Measurements from ENCODE around the gene NAV2.

The NAV2 gene

GRCh38 chr11:20154381-20154780 is 441.7 kb downstream of the NAV2 start:
- no peak for DNase-seq

- DNase-seq: no peak
Measured at GRCh38 chr11:20155683-20156279, 443.1 kb downstream of the NAV2 start.

- peak; percentile 48 for DNase-seq
Measured at GRCh38 chr11:20156280-20156875, 443.7 kb downstream of the NAV2 start.

- peak; percentile 31 for DNase-seq
Measured at GRCh38 chr11:20156876-20157613, 444.4 kb downstream of the NAV2 start.

- DNase-seq: no peak
Measured at GRCh38 chr11:20157728-20158127, 445.1 kb downstream of the NAV2 start.

- no peak for DNase-seq
Measured at GRCh38 chr11:20158597-20159257, 446.1 kb downstream of the NAV2 start.

GRCh38 chr11:20159466-20160381 is 447.1 kb downstream of the NAV2 start:
- no peak for DNase-seq

GRCh38 chr11:20160425-20161229 is 448.0 kb downstream of the NAV2 start, which contains the start of gene DBX1:
Gene DBX1 (minus strand): TSS chr11:20160475. CDS start chr11:20160324, 151 bp downstream.
- DNase-seq: no peak

GRCh38 chr11:20161230-20161918 is 448.7 kb downstream of the NAV2 start:
- no peak for DNase-seq

GRCh38 chr11:20161923-20162744 is 449.5 kb downstream of the NAV2 start:
- DNase-seq: no peak

GRCh38 chr11:20162824-20163782 is 450.5 kb downstream of the NAV2 start:
- no peak for DNase-seq

- no peak for DNase-seq
Measured at GRCh38 chr11:20163783-20164481, 451.3 kb downstream of the NAV2 start.

Measured in CD4-positive, alpha-beta T cell treated with Interleukin-4 for 4 hours (primary cell).